Measurements from ENCODE around the gene SPDYC. TPM values are rescaled to one million over a fixed set of nuclear protein-coding genes. Genes with fewer than 3 reads are reported as not detected.

Gene SPDYC
- total and polyA plus RNA-seq, 9 of the 15 experiments (the other 6 are each of a cell fraction or from before 2014, with no cell fraction given): 4.4 to 18.8 (median 9.2) TPM

GRCh38 chr11:65159012-65159411 is 11.0 kb upstream of the SPDYC start:
- H3K27ac ChIP-seq (ENCODE audit: extremely low read depth, low read depth, low read length): no peak overlapping the region
- H3K4me3 ChIP-seq: no peak overlapping the region
- CTCF ChIA-PET (ENCODE audit: low intra/inter-chr PET ratio): no interaction called here
- no peaks in the 10 kb centered on the region for H4K20me1 ChIP-seq (replicated peaks; ENCODE audit: control insufficient read depth, insufficient read depth, low read length)
- no peaks in the 10 kb centered on the region for H3K9me1 ChIP-seq (ENCODE audit: control insufficient read depth, insufficient read depth, low read length)
- no peak overlapping the region for H3K9ac ChIP-seq (ENCODE audit: insufficient read depth in 1 of 2, low read depth in 2 of 2, low read length in 2 of 2)
- H3K36me3 ChIP-seq (ENCODE audit: control insufficient read depth, insufficient read depth, low read length): no peaks in the 10 kb centered on the region
- no TSS peak for BruUV-seq (replicated peaks)
- TF ChIP-seq ZBTB11 (CRISPR knock-in tag; IDR thresholded peaks at IDR 0.05) (no peak), PHB (CRISPR knock-in tag; IDR thresholded peaks at IDR 0.05) (no peak), XRCC5 (IDR thresholded peaks at IDR 0.05; ENCODE audit: low read depth, low read length) (no peak), ZNF12 (CRISPR knock-in tag; IDR thresholded peaks at IDR 0.05) (no peak), SRSF3 (IDR thresholded peaks at IDR 0.05; ENCODE audit: insufficient read depth, low read length) (no peak), ZKSCAN1 (IDR thresholded peaks at IDR 0.05; ENCODE audit: low read depth, low read length) (no peak), CXXC5 (CRISPR knock-in tag; IDR thresholded peaks at IDR 0.05) (no peak), UBTF (IDR thresholded peaks at IDR 0.05; ENCODE audit: borderline replicate concordance in 1 of 2, low read depth in 2 of 2, low read length in 2 of 2) (no peak), ZNF695 (CRISPR knock-in tag; IDR thresholded peaks at IDR 0.05) (no peak), NR2F6 (CRISPR knock-in tag; IDR thresholded peaks at IDR 0.05) (no peak)
- H3K4me1 ChIP-seq (replicated peaks in 1 of 2; ENCODE audit: control insufficient read depth in 2 of 2, insufficient read depth in 2 of 2, low read length in 2 of 2): peaks cover 0 to 2% of the 10 kb centered on the region in 2 experiments; a peak in 1 of 5 replicates
- no peak for ATAC-seq
- intact Hi-C loops (cut with micrococcal nuclease): no loop called here
- FAIRE-seq: no peak
- POLR2A ChIA-PET: interaction anchor here (5.4 kb wide), 1 partner anchor 11 kb away, joined by 39 read pairs; the partner anchor contains the start of gene SPDYC
- no peak overlapping the region for H2AFZ ChIP-seq (ENCODE audit: low read depth, low read length)
- 33% methylated on average over 5 of the region's 5 CpGs for WGBS (ENCODE audit: insufficient coverage, low coverage, missing lambda C conversion rate)
- DNase-seq (ENCODE audit: extremely low read depth in 1 of 4, low spot score in 3 of 4): no peak
- no peaks in the 10 kb centered on the region for H3K79me2 ChIP-seq (ENCODE audit: control insufficient read depth, insufficient read depth, low read length)
- in situ Hi-C loops (cut with MboI): no loop called here
- H3K4me2 ChIP-seq (ENCODE audit: insufficient read depth, low read length): no peak overlapping the region
- no peaks in the 10 kb centered on the region for H3K9me3 ChIP-seq (replicated peaks; ENCODE audit: control insufficient read depth, insufficient read depth, low read depth, low read length)
- no peaks in the 10 kb centered on the region for H3K27me3 ChIP-seq (ENCODE audit: control insufficient read depth in 2 of 2, insufficient read depth in 2 of 2, low read length in 2 of 2)
